Measurements from ENCODE around the gene MATK.
A peak's percentile ranks its signal among the peaks of the same experiment; 100 is the strongest.

Gene MATK

GRCh38 chr19:3743486-3743885, 42.7 kb downstream of the MATK start:
- Histone ChIP-seq H3K27ac (ENCODE audit: extremely low read depth, low read depth, low read length) (no peak overlapping the region), H3K4me3 (ENCODE audit: low read depth, low read length) (no peak overlapping the region), H3K36me3 (ENCODE audit: control insufficient read depth in 2 of 2, insufficient read depth in 1 of 2, low read length in 2 of 2) (no peaks in the 10 kb centered on the region), H3K4me1 (ENCODE audit: control insufficient read depth, insufficient read depth, low read length) (no peaks in the 10 kb centered on the region), H3K9me3 (ENCODE audit: control insufficient read depth, insufficient read depth, low read depth, low read length) (no peaks in the 10 kb centered on the region)
- ChIA-PET CTCF (interaction anchor here (0.5 to 1.0 kb wide), 5 partner anchors 12 to 1602 kb away, joined by 3 to 6 read pairs (median 3); no protein-coding TSS in a partner anchor), POLR2A (interaction anchor here (0.6 to 1.9 kb wide), 2 partner anchors 19 to 314 kb away, joined by 4 to 8 read pairs; partner anchors contain the start of genes APBA3 and MRPL54)
- TF ChIP-seq ZNF518A (tag by site-specific recombination; conservative IDR thresholded peaks at IDR 0.05; ENCODE audit: low read depth): no peak
- TF ChIP-seq ZNF398 (tag by site-specific recombination; IDR thresholded peaks at IDR 0.05): no peak
- no peak for TF ChIP-seq ZNF10 (tag by site-specific recombination; IDR thresholded peaks at IDR 0.05)
- TF ChIP-seq ZNF223 (tag by site-specific recombination; IDR thresholded peaks at IDR 0.05): no peak
- TF ChIP-seq SETDB1 (IDR thresholded peaks at IDR 0.05; ENCODE audit: insufficient read length, low read length): no peak

- no peaks in the 10 kb centered on the region for H3K4me1 ChIP-seq (ENCODE audit: control insufficient read depth, insufficient read depth, low read length)
- H3K9me3 ChIP-seq (ENCODE audit: control insufficient read depth, insufficient read depth, low read depth, low read length): no peaks in the 10 kb centered on the region
- POLR2A ChIA-PET: interaction anchor here (0.6 kb wide), 1 partner anchor 251 kb away, joined by 5 read pairs; no protein-coding TSS in a partner anchor
- TF ChIP-seq SP2 (tag by site-specific recombination; IDR thresholded peaks at IDR 0.05) (no peak), ELK4 (IDR thresholded peaks at IDR 0.05; ENCODE audit: borderline replicate concordance, low read depth, low read length) (no peak)
- H3K4me3 ChIP-seq (ENCODE audit: low read depth, low read length): no peak overlapping the region
- H3K27ac ChIP-seq (ENCODE audit: extremely low read depth, low read depth, low read length): no peak overlapping the region
- CTCF ChIA-PET: interaction anchor here (0.6 kb wide), 1 partner anchor 117 kb away, joined by 3 read pairs; no protein-coding TSS in a partner anchor
- H3K36me3 ChIP-seq (ENCODE audit: control insufficient read depth in 2 of 2, insufficient read depth in 1 of 2, low read length in 2 of 2): no peaks in the 10 kb centered on the region
These were observed 45.8 kb downstream of the MATK start for GRCh38 chr19:3740431-3740830.

GRCh38 chr19:3738477-3739220, 47.5 kb downstream of the MATK start:
- ChIA-PET POLR2A (no interaction called here), CTCF (interaction anchor here (0.6 kb wide), 1 partner anchor 25 kb away, joined by 3 read pairs; no protein-coding TSS in a partner anchor)
- no peaks in the 10 kb centered on the region for H3K4me1 ChIP-seq (ENCODE audit: control insufficient read depth, insufficient read depth, low read length)
- H3K27ac ChIP-seq (ENCODE audit: extremely low read depth, low read depth, low read length): no peak overlapping the region
- no peaks in the 10 kb centered on the region for H3K9me3 ChIP-seq (ENCODE audit: control insufficient read depth, insufficient read depth, low read depth, low read length)
- H3K4me3 ChIP-seq (ENCODE audit: low read depth, low read length): no peak overlapping the region
- TF ChIP-seq PRDM10 (tag by site-specific recombination; IDR thresholded peaks at IDR 0.05) (peak; percentile 62), ZNF423 (tag by site-specific recombination; IDR thresholded peaks at IDR 0.05) (no peak), ZSCAN18 (tag by site-specific recombination; IDR thresholded peaks at IDR 0.05) (no peak), ZNF24 (tag by site-specific recombination; IDR thresholded peaks at IDR 0.05) (no peak)
- no peaks in the 10 kb centered on the region for H3K36me3 ChIP-seq (ENCODE audit: control insufficient read depth in 2 of 2, insufficient read depth in 1 of 2, low read length in 2 of 2)

Data from HEK293 (cell line).